GM06990 (cell line): ENCODE data around the gene STIMATE.

Experiments
- DNase-seq: peaks from one replicate; pipeline ENCODE4 v3.0.0-alpha.2; 2011; ENCODE audit not compliant: insufficient read length; ENCODE audit errors: extremely low read depth
- H3K27me3 ChIP-seq: replicated peaks from 2 replicates; pipeline ENCODE4 v1.6.0; 2011; ENCODE audit warnings: low read length; ENCODE audit not compliant: control insufficient read depth, insufficient read depth
- H3K36me3 ChIP-seq: 2 replicates; pipeline ENCODE4 v1.5.1; 2011; ENCODE audit warnings: low read length; ENCODE audit not compliant: control insufficient read depth, insufficient read depth
- H3K4me3 ChIP-seq: replicated peaks from 2 replicates; pipeline ENCODE4 v1.5.1; 2011; ENCODE audit warnings: low read depth, mild to moderate bottlenecking, control low read depth, low read length
- TF ChIP-seq, protein P1 (sequence below): IDR thresholded peaks from 2 replicates; pipeline ENCODE4 v1.5.1; 2011; ENCODE audit warnings: low read length, control low read depth, mild to moderate bottlenecking, inconsistent platforms; ENCODE audit not compliant: insufficient read depth, poor library complexity, severe bottlenecking

The STIMATE gene

DNA sequence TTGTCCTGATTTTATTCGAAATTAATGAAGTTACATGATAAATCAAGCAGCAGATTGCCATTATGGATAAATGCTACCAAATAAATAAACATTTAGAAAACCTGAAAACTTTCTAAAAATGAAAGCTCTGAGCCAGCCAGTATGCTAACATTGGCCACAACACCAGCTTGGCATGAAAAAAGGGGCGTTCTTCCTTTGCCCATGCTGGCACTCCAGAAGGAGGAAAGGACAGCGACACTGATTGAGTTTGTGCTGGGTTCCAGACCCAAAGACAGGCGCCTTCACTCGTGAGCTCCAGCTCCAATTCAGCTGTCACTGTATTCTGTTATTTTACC lies 5.1 kb downstream of the STIMATE start:
- TF ChIP-seq, protein P1, sequence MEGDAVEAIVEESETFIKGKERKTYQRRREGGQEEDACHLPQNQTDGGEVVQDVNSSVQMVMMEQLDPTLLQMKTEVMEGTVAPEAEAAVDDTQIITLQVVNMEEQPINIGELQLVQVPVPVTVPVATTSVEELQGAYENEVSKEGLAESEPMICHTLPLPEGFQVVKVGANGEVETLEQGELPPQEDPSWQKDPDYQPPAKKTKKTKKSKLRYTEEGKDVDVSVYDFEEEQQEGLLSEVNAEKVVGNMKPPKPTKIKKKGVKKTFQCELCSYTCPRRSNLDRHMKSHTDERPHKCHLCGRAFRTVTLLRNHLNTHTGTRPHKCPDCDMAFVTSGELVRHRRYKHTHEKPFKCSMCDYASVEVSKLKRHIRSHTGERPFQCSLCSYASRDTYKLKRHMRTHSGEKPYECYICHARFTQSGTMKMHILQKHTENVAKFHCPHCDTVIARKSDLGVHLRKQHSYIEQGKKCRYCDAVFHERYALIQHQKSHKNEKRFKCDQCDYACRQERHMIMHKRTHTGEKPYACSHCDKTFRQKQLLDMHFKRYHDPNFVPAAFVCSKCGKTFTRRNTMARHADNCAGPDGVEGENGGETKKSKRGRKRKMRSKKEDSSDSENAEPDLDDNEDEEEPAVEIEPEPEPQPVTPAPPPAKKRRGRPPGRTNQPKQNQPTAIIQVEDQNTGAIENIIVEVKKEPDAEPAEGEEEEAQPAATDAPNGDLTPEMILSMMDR, result no peak
- Histone ChIP-seq H3K36me3 (peaks cover 1% of the 10 kb centered on the region; the same call in 1 of the 2 replicates), H3K4me3 (no peak overlapping the region), H3K27me3 (no peaks in the 10 kb centered on the region)
- no peak for DNase-seq

DNA sequence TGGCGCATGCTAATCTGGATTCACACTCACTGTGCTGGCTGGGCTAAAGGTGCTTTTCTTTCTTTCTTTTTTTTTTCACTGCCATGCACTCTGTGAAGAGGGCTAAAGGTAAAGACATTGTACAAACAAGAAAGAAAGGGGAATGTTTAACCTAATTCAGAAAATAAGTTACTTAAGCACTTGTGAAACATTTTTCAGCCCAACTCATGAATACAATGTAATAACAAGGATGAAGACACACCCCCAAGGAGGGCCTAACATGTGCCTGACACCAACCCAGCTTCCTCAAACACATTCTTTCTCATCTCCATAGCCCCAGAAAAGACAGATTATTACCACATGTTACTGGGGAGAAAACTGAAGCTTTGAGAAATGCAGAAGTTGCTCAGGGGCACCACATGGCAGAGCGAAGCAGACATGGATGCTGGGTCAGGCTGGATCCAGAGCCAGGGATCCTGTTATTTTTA lies 5.7 kb downstream of the STIMATE start:
- Histone ChIP-seq H3K36me3 (peaks cover 1% of the 10 kb centered on the region; the same call in 1 of the 2 replicates), H3K4me3 (no peak overlapping the region), H3K27me3 (no peaks in the 10 kb centered on the region)
- TF ChIP-seq, protein P1, result no peak
- DNase-seq, result peak; percentile 15

DNA sequence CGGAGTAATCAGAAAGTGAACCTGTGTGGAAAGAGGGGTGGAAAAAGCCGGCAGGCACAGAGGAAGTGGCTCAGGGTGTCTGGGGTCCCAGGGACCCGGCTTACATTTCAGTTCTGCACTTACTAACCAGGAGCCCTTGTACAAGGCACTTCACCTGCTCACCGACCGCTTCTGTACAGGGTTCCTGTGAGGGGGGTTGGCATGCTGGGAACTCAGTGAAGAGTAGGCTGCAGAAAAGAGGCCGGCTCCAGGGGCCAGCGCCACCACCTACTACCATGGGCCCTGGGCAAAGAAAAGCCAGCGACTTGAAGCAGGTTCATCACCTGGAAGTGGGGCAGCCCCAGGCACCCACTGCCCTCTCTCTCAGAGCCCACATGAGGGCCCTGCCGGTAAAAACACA lies 6.2 kb downstream of the STIMATE start:
- H3K27me3 ChIP-seq, result no peaks in the 10 kb centered on the region
- DNase-seq, result peak; percentile 31
- peaks cover 1% of the 10 kb centered on the region; the same call in 1 of the 2 replicates for H3K36me3 ChIP-seq
- TF ChIP-seq, protein P1, result no peak
- no peak overlapping the region for H3K4me3 ChIP-seq

DNA sequence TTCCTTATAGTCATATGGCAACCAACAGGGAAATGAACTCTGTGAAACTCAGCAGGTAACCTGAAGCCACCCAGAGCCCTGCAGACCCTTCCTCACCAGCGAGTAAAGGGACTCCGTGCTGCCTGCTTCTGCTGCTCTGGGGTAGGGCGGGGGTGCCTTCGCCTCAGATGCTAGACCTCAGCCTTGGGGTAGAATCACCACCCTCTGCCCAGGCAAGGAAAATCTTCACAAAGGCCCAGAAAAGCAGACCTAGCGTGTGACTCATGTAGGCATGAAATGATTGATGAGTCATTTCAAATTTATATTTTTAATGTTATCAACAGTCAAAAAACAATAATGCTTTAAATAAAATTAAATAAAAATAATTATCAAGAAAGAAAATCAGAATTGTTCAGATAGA lies 6.6 kb downstream of the STIMATE start:
- TF ChIP-seq, protein P1, result no peak
- peak; percentile 22 for DNase-seq
- no peak overlapping the region for H3K4me3 ChIP-seq
- peaks cover 1% of the 10 kb centered on the region; the same call in 1 of the 2 replicates for H3K36me3 ChIP-seq
- no peaks in the 10 kb centered on the region for H3K27me3 ChIP-seq

DNA sequence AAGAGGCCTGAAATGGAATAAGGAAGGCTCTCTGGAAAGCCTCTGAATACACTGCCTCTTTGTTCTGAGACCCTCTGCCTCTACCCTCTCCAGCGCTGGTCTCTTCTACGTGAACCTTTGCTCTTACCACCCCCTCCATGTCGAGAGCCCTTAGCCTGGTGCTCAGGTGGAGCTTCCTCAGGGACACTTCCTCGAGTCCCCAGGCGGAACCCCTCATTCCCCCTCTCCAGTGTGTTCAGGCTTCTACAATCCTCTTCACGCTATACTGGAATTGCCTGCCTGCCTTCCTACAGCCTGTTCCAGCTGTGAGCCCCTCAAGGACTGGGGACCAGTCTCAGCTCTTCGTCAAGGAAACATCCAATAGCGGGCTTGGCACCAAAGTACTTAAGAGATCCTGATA lies 7.4 kb downstream of the STIMATE start:
- peaks cover under 1% of the 10 kb centered on the region; the same call in 1 of the 2 replicates for H3K36me3 ChIP-seq
- TF ChIP-seq, protein P1, result no peak

DNA sequence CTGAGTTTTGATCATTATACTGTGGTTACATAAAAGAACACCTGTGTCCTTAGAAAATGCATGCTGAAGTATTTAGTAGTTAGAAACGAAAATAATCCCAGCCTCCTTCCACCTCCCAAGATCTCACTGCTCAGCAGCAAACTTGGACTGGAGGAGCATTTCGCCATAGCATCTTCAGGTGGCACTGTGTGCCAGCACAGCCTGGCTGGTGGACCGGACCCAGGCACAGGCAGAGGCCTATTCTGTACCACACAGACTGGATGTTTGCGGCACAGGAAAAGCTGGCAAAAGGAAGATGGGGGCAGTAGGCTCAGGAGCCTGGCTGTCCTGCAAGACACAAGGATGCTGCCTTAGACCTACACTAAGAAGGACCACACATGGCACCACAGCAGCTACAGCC lies 10.2 kb downstream of the STIMATE start:
- no peak for DNase-seq
- TF ChIP-seq, protein P1, result no peak
- H3K36me3 ChIP-seq, result no peaks in the 10 kb centered on the region; the same call in 1 of the 2 replicates
- H3K27me3 ChIP-seq, result no peaks in the 10 kb centered on the region
- H3K4me3 ChIP-seq, result no peak overlapping the region

More for the DNA sequence above, 7.4 kb downstream of the STIMATE start:
- no peak for DNase-seq
- H3K27me3 ChIP-seq, result no peaks in the 10 kb centered on the region
- no peak overlapping the region for H3K4me3 ChIP-seq
